Erythroblast (primary cell): Measurements from ENCODE around the gene INO80.

Source experiments
- GATA1 ChIP-seq: IDR thresholded peaks from 2 replicates; pipeline ENCODE4 v1.6.1; 2011; ENCODE audit warnings: low read depth, mild to moderate bottlenecking, control low read depth, low read length, moderate library complexity
- POLR2A ChIP-seq: IDR thresholded peaks from 2 replicates; pipeline ENCODE4 v1.6.1; 2011; ENCODE audit warnings: mild to moderate bottlenecking, low read length

DNA sequence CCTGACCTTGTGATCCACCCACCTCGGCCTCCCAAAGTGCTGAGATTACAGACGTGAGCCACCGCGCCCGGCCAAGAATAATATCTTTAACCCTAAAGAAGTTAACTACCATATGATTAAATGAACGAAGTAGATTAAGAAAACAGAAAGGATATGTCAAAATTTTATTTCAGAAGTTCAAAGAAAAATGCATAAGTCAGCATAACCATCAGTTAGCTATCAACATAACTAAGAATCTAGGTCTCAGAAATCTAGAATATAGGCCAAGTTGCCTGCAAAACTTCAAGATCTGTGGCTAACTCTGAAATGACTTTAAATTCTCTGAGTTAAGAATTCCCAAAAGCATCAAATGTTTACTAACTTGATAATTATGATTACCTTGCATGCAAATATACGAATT lies 38.0 kb downstream of the INO80 start:
- TF ChIP-seq POLR2A (no peak), GATA1 (no peak)
